ENCODE measurements around the gene RNF212B. TPM values are rescaled to one million over a fixed set of nuclear protein-coding genes. Genes with fewer than 3 reads are reported as not detected.

Gene RNF212B
- total and polyA plus RNA-seq, 7 donors = not detected

DNA sequence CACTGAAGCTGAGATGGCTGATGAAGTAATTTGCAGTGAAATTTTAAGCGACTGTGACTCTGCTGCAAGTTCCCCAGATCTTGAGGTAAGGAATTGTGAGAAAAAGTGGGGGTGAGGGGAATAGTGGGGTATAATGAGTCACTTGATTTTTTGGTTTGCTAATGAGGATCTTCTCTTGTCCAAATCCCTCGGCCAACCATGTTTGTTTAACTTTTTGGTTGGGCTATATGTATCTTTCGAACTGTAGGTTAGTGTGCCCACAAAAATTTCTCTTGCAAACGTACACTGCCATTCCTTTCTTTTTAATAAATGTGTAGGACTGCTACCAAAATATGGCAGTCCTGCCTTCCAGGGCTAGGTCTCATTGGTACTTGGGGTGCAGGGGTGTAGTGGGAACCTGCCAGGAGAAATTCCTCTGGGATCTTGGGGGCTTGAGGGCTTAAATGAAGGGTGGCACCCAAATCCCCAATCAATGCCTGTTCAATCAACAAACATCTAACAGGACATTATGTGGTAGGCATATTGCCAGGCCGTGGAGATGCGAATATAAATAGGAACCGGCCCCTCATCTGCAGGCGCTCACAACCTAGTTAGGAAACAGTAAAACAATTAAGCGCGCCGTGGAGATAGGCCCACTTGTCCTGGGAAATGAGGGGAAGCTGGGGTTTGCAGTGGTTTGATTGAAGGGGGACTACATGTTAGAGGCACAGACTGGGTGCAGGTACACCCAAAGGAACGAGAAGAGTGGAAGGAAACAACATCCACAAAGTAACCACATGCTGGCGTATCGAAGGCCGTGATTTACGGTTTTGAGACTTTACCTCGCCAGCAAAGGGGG lies 82.2 kb downstream of the RNF212B start:
- intact Hi-C loops (cut with DNase I) = loop anchor here in 1 of 2 donors (5.0 to 10.0 kb wide), 2 partner anchors 147 to 235 kb away; partner anchors contain the start of genes NGDN, THTPA and ZFHX2
- Histone ChIP-seq H3K9me3 (no peaks in the 10 kb centered on the region), H3K27ac (peak overlapping the region; percentile 97), H3K4me1 (peaks cover 15% of the 10 kb centered on the region), H3K4me3 (peak overlapping the region; percentile 98), H3K36me3 (ENCODE audit: insufficient read depth in 1 of 2, low read depth in 1 of 2) (peaks cover 3 to 28% of the 10 kb centered on the region in 2 donors), H3K27me3 (ENCODE audit: insufficient read depth in 3 of 3, low read length in 2 of 3) (no peaks in the 10 kb centered on the region)
- ATAC-seq (no peak), DNase-seq (no peak)
- WGBS, 3 donors = 81 to 86% (median 82%) methylated on average over 17 of the region's 17 CpGs
- TF ChIP-seq, protein P1, sequence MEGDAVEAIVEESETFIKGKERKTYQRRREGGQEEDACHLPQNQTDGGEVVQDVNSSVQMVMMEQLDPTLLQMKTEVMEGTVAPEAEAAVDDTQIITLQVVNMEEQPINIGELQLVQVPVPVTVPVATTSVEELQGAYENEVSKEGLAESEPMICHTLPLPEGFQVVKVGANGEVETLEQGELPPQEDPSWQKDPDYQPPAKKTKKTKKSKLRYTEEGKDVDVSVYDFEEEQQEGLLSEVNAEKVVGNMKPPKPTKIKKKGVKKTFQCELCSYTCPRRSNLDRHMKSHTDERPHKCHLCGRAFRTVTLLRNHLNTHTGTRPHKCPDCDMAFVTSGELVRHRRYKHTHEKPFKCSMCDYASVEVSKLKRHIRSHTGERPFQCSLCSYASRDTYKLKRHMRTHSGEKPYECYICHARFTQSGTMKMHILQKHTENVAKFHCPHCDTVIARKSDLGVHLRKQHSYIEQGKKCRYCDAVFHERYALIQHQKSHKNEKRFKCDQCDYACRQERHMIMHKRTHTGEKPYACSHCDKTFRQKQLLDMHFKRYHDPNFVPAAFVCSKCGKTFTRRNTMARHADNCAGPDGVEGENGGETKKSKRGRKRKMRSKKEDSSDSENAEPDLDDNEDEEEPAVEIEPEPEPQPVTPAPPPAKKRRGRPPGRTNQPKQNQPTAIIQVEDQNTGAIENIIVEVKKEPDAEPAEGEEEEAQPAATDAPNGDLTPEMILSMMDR (IDR thresholded peaks at IDR 0.05) = no peak

DNA sequence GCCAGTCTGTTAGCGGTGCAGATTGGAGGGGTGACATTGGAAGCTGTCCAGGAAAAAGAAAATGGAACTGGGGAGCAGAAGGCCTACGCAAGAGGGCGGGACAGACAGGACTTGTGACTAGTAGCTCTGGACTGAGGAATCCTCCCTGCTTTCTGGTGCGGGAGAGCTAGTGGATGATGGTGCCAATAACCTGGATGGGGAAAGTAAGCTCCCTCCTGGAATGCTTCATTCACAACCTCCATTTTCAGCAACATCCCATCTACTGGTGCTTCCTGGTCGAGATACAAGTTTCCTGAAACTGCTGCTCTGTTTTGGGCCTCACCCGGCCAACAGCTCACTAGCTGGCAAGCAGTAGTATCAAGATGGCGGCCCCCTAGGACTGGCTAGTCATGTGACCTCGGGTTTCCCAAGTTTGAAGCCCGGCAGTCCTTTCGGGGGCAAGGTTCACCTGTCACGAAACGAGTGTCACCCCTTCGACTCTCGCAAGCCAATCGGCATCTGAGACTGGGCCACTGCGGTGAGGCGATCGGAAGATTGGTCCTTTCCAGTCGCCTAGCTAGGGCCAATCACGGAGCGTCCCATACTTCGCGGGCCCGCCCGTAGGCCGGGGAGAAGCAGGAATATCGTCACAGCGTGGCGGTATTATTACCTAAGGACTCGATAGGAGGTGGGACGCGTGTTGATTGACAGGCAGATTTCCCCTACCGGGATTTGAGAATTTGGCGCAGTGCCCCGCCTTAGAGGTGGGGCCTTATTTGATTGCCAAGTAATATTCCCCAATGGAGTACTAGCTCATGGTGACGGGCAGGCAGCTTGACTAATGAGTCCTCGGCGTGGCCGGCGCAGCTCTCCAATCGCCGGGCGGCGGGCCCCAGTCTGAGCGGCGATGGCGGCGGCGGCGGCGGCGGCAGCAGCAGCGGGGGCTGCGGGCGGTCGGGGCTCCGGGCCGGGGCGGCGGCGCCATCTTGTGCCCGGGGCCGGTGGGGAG lies 83.1 kb downstream of the RNF212B start, which contains the start of gene PABPN1:
TSS of gene PABPN1 (plus strand) at position 874 of the 988 bp plus-strand sequence. CDS start at position 887, 13 bp downstream.
- peaks cover 15% of the 10 kb centered on the region for H3K4me1 ChIP-seq
- peaks cover 5 to 37% of the 10 kb centered on the region in 2 donors for H3K36me3 ChIP-seq (ENCODE audit: insufficient read depth in 1 of 2, low read depth in 1 of 2)
- intact Hi-C loops (cut with DNase I) = loop anchor here in 1 of 2 donors (5.0 to 10.0 kb wide), 2 partner anchors 146 to 234 kb away; partner anchors contain the start of genes NGDN, THTPA and ZFHX2
- WGBS, 3 donors = 4% methylated on average over 58 to 63 of the region's 63 CpGs
- TF ChIP-seq, protein P1 (IDR thresholded peaks at IDR 0.05) = no peak
- peak within 1 kb of the TSS; percentile 97 for H3K27ac ChIP-seq
- peak; percentile 92 to 94 (median 92) for ATAC-seq
- no peaks in the 10 kb centered on the region for H3K9me3 ChIP-seq
- peak; percentile 98 to 99 for DNase-seq
- no peaks in the 10 kb centered on the region for H3K27me3 ChIP-seq (ENCODE audit: insufficient read depth in 3 of 3, low read length in 2 of 3)
- peak within 1 kb of the TSS; percentile 98 for H3K4me3 ChIP-seq

DNA sequence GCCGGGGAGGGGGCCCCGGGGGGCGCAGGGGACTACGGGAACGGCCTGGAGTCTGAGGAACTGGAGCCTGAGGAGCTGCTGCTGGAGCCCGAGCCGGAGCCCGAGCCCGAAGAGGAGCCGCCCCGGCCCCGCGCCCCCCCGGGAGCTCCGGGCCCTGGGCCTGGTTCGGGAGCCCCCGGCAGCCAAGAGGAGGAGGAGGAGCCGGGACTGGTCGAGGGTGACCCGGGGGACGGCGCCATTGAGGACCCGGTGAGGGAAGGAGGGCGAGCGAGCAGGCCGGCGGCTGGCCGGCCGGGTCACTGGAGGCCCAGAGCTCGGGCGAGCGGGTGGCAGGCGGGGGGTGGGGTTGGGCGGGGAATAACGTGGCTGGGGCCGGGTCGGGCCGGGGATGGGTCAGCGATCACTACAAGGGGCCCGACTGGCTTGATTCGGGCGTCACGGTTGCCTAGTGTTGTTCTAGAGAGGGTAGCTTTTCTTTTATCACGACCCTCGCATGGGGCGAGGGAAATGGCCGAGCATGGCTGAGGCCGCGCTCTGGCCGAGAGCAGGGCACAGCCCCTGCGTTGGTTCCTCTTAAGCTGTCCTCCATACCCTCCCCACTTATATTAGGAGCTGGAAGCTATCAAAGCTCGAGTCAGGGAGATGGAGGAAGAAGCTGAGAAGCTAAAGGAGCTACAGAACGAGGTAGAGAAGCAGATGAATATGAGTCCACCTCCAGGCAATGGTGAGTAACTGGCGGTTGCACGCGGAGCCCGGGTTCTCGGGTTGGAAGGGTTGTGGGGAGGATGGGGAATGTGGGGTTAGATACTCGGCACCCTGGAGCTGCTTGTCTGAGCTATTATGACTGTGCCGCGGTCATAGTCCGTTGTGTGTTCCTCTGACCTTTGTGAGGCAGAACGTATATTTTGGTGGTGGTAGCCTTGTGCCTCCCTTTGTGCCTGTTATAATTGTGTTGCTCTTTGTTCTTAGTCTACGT lies 84.1 kb downstream of the RNF212B start:
- ATAC-seq (peak; percentile 9 to 35 (median 22)), DNase-seq (peak; percentile 58 to 80)
- Histone ChIP-seq H3K27ac (peak overlapping the region; percentile 97), H3K4me1 (peaks cover 15% of the 10 kb centered on the region), H3K27me3 (ENCODE audit: insufficient read depth in 3 of 3, low read length in 2 of 3) (no peaks in the 10 kb centered on the region), H3K36me3 (ENCODE audit: insufficient read depth in 1 of 2, low read depth in 1 of 2) (peaks cover 5 to 38% of the 10 kb centered on the region in 2 donors), H3K4me3 (peak overlapping the region; percentile 98), H3K9me3 (no peaks in the 10 kb centered on the region)
- TF ChIP-seq, protein P1 (IDR thresholded peaks at IDR 0.05) = no peak
- 0 to 1% (median 1%) methylated on average over 32 to 64 of the region's 64 CpGs for WGBS, 3 donors
- intact Hi-C loops (cut with DNase I) = loop anchor here in 1 of 2 donors (5.0 to 10.0 kb wide), 2 partner anchors 145 to 233 kb away; partner anchors contain the start of genes NGDN, THTPA and ZFHX2

Other genes starting within 250 kb of the RNF212B start
- gene C14orf93, start 227.8 kb upstream of the RNF212B start, total RNA-seq = 1 to 10 TPM; 2.1 to 5.1 (median 4.2) TPM
- 1 to 10 TPM; 1.7 to 4.1 (median 3.4) TPM for gene C14orf93, start 227.8 kb upstream of the RNF212B start, polyA plus RNA-seq
- 100 to 1,000 TPM; 156 to 307 (median 250) TPM for gene PSMB5, start 203.0 kb upstream of the RNF212B start, total RNA-seq
- 100 to 1,000 TPM; 304 to 619 (median 496) TPM for gene PSMB5, start 203.0 kb upstream of the RNF212B start, polyA plus RNA-seq
- not detected for gene PSMB11, start 195.7 kb upstream of the RNF212B start, total RNA-seq
- gene PSMB11, start 195.7 kb upstream of the RNF212B start, polyA plus RNA-seq = under 1 TPM in 2 of 3 donors, not detected in 1; 0.03 to 0.51 TPM
- under 1 TPM; 0.30 to 0.77 (median 0.32) TPM for gene CDH24, start 180.4 kb upstream of the RNF212B start, total RNA-seq
- gene CDH24, start 180.4 kb upstream of the RNF212B start, polyA plus RNA-seq = under 1 TPM; 0.31 to 0.51 (median 0.35) TPM
- gene ACIN1, start 142.8 kb upstream of the RNF212B start, total RNA-seq = 10 to 100 TPM; 75.3 to 83.2 (median 82.2) TPM
- gene ACIN1, start 142.8 kb upstream of the RNF212B start, polyA plus RNA-seq = 10 to 100 TPM; 45.2 to 57.6 (median 53.5) TPM
- gene C14orf119, start 142.4 kb upstream of the RNF212B start, total RNA-seq = 10 to 100 TPM; 24.2 to 31.3 (median 27.0) TPM
- gene C14orf119, start 142.4 kb upstream of the RNF212B start, polyA plus RNA-seq = 10 to 100 TPM; 23.2 to 65.3 (median 47.1) TPM
- not detected for gene CIROP, start 132.9 kb upstream of the RNF212B start, total RNA-seq
- under 1 TPM in 1 of 3 donors, not detected in 2; 0.03 TPM for gene CIROP, start 132.9 kb upstream of the RNF212B start, polyA plus RNA-seq
- gene CEBPE, start 118.7 kb upstream of the RNF212B start, total RNA-seq = under 1 TPM in 2 of 4 donors, not detected in 2; 0.17 to 0.22 TPM
- under 1 TPM in 2 of 3 donors, not detected in 1; 0.03 to 0.19 TPM for gene CEBPE, start 118.7 kb upstream of the RNF212B start, polyA plus RNA-seq
- gene SLC7A8, start 54.3 kb upstream of the RNF212B start, total RNA-seq = 10 to 100 TPM in 3 of 4 donors, 1 to 10 TPM in 1; 7.5 to 43.0 (median 24.1) TPM
- gene SLC7A8, start 54.3 kb upstream of the RNF212B start, polyA plus RNA-seq = 10 to 100 TPM; 10.4 to 72.6 (median 44.2) TPM
- 10 to 100 TPM in 2 of 4 donors, 1 to 10 TPM in 2; 6.3 to 13.4 (median 9.6) TPM for gene HOMEZ, start 48.2 kb downstream of the RNF212B start, total RNA-seq
- gene HOMEZ, start 48.2 kb downstream of the RNF212B start, polyA plus RNA-seq = 1 to 10 TPM; 3.5 to 4.8 (median 4.5) TPM
- 10 to 100 TPM in 2 of 4 donors, 1 to 10 TPM in 2; 6.4 to 15.2 (median 9.5) TPM for gene PPP1R3E, start 64.9 kb downstream of the RNF212B start, total RNA-seq
- 10 to 100 TPM in 1 of 3 donors, 1 to 10 TPM in 2; 5.6 to 23.1 (median 9.9) TPM for gene PPP1R3E, start 64.9 kb downstream of the RNF212B start, polyA plus RNA-seq
- gene BCL2L2, start 68.9 kb downstream of the RNF212B start, total RNA-seq = 10 to 100 TPM; 17.8 to 30.2 (median 26.7) TPM
- 10 to 100 TPM; 12.1 to 23.8 (median 20.6) TPM for gene BCL2L2, start 68.9 kb downstream of the RNF212B start, polyA plus RNA-seq
- gene PABPN1, start 83.5 kb downstream of the RNF212B start, total RNA-seq = 10 to 100 TPM; 65.2 to 84.0 (median 79.6) TPM
- gene PABPN1, start 83.5 kb downstream of the RNF212B start, polyA plus RNA-seq = 100 to 1,000 TPM in 2 of 3 donors, 10 to 100 TPM in 1; 73.6 to 104 (median 102) TPM
- gene SLC22A17, start 115.0 kb downstream of the RNF212B start, total RNA-seq = 1 to 10 TPM in 3 of 4 donors, under 1 TPM in 1; 0.95 to 6.3 (median 1.8) TPM
- 1 to 10 TPM; 1.1 to 1.4 (median 1.2) TPM for gene SLC22A17, start 115.0 kb downstream of the RNF212B start, polyA plus RNA-seq
- 1 to 10 TPM in 3 of 4 donors, under 1 TPM in 1; 0.93 to 2.5 (median 1.4) TPM for gene EFS, start 127.2 kb downstream of the RNF212B start, total RNA-seq
- 1 to 10 TPM in 2 of 3 donors, under 1 TPM in 1; 0.98 to 1.1 (median 1.1) TPM for gene EFS, start 127.2 kb downstream of the RNF212B start, polyA plus RNA-seq
- not detected for gene IL25, start 134.9 kb downstream of the RNF212B start, total RNA-seq
- gene IL25, start 134.9 kb downstream of the RNF212B start, polyA plus RNA-seq = under 1 TPM in 1 of 3 donors, not detected in 2; 0.01 TPM
- not detected for gene CMTM5, start 139.1 kb downstream of the RNF212B start, total RNA-seq
- gene CMTM5, start 139.1 kb downstream of the RNF212B start, polyA plus RNA-seq = under 1 TPM; 0.20 to 0.63 (median 0.32) TPM
- gene MYH6, start 170.3 kb downstream of the RNF212B start, total RNA-seq = 100 to 1,000 TPM in 3 of 4 donors, 10 to 100 TPM in 1; 44.1 to 532 (median 191) TPM
- 100 to 1,000 TPM in 1 of 3 donors, 10 to 100 TPM in 2; 50.3 to 143 (median 60.7) TPM for gene MYH6, start 170.3 kb downstream of the RNF212B start, polyA plus RNA-seq
- over 10,000 TPM in 1 of 4 donors, 1,000 to 10,000 TPM in 3; 4,588 to 15,830 (median 8,724) TPM for gene MYH7, start 197.7 kb downstream of the RNF212B start, total RNA-seq
- 1,000 to 10,000 TPM; 1,035 to 2,043 (median 1,534) TPM for gene MYH7, start 197.7 kb downstream of the RNF212B start, polyA plus RNA-seq
- gene NGDN, start 231.8 kb downstream of the RNF212B start, total RNA-seq = 10 to 100 TPM; 20.3 to 49.9 (median 30.1) TPM
- 10 to 100 TPM; 60.7 to 91.1 (median 90.1) TPM for gene NGDN, start 231.8 kb downstream of the RNF212B start, polyA plus RNA-seq

Data from psoas muscle (tissue), 8 donors.